ENCODE measurements around the gene BAMBI. TPM values are rescaled to one million over a fixed set of nuclear protein-coding genes. Genes with fewer than 3 reads are reported as not detected.

Gene BAMBI
- total RNA-seq, 4 donors from 2014 or later = 2.5 to 6.8 (median 4.4) TPM

GRCh38 chr10:28633750-28634149 is 43.6 kb upstream of the BAMBI start:
- TF ChIP-seq, protein P1, sequence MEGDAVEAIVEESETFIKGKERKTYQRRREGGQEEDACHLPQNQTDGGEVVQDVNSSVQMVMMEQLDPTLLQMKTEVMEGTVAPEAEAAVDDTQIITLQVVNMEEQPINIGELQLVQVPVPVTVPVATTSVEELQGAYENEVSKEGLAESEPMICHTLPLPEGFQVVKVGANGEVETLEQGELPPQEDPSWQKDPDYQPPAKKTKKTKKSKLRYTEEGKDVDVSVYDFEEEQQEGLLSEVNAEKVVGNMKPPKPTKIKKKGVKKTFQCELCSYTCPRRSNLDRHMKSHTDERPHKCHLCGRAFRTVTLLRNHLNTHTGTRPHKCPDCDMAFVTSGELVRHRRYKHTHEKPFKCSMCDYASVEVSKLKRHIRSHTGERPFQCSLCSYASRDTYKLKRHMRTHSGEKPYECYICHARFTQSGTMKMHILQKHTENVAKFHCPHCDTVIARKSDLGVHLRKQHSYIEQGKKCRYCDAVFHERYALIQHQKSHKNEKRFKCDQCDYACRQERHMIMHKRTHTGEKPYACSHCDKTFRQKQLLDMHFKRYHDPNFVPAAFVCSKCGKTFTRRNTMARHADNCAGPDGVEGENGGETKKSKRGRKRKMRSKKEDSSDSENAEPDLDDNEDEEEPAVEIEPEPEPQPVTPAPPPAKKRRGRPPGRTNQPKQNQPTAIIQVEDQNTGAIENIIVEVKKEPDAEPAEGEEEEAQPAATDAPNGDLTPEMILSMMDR (IDR thresholded peaks at IDR 0.05) = no peak
- no peak for TF ChIP-seq POLR2A (IDR thresholded peaks at IDR 0.05)
- 80 to 85% methylated on average over 4 to 6 of the region's 6 CpGs for WGBS, 2 donors
- H3K27ac ChIP-seq = no peak overlapping the region
- peaks cover 0 to 33% (median 0%) of the 10 kb centered on the region in 4 donors for H3K27me3 ChIP-seq
- H3K36me3 ChIP-seq = no peaks in the 10 kb centered on the region
- intact Hi-C loops (cut with DNase I) = loop anchor here (10.0 kb wide), 1 partner anchor 671 kb away; no protein-coding TSS in a partner anchor
- no peaks in the 10 kb centered on the region for H3K9me3 ChIP-seq
- no peak overlapping the region for H3K4me3 ChIP-seq
- H3K4me1 ChIP-seq = peaks cover 0 to under 1% (median 0%) of the 10 kb centered on the region in 3 donors
- DNase-seq = no peak

DNA sequence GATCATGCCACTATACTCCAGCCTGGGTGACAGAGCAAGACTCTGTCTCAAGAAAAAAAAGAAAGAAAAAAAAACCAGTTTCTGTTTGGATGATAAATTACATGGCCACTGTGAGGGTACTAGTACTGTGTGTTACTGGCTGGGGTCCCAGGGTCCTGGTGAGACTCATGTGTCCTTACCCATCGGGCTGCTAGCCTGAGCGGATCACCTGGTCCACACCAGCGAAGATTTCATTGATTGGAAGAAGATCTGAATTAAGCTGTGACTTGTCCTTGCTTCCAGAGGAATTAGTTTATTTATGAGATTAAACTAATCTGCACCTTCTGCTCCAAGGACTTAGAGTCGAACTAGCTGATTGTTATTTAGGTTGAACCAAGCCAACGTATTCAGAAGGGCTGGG is 40.0 kb upstream of the BAMBI start:
- Histone ChIP-seq H3K36me3 (no peaks in the 10 kb centered on the region), H3K27me3 (no peaks in the 10 kb centered on the region), H3K9me3 (no peaks in the 10 kb centered on the region), H3K4me3 (no peak overlapping the region), H3K4me1 (no peaks in the 10 kb centered on the region), H3K27ac (no peak overlapping the region)
- intact Hi-C loops (cut with DNase I) = loop anchor here (10.0 kb wide), 1 partner anchor 667 kb away; no protein-coding TSS in a partner anchor
- TF ChIP-seq POLR2A (IDR thresholded peaks at IDR 0.05) = no peak
- TF ChIP-seq, protein P1 (IDR thresholded peaks at IDR 0.05) = no peak
- 62 to 69% methylated on average over 5 of the region's 5 CpGs for WGBS, 2 donors
- no peak for DNase-seq

- Histone ChIP-seq H3K4me3 (no peak overlapping the region), H3K4me1 (no peaks in the 10 kb centered on the region), H3K9me3 (no peaks in the 10 kb centered on the region), H3K27me3 (no peaks in the 10 kb centered on the region), H3K27ac (no peak overlapping the region), H3K36me3 (no peaks in the 10 kb centered on the region)
- TF ChIP-seq POLR2A (IDR thresholded peaks at IDR 0.05) = no peak
- TF ChIP-seq, protein P1 (IDR thresholded peaks at IDR 0.05) = no peak
- intact Hi-C loops (cut with DNase I) = loop anchor here (10.0 kb wide), 1 partner anchor 666 kb away; no protein-coding TSS in a partner anchor
- DNase-seq = no peak
These were observed 38.9 kb upstream of the BAMBI start for GRCh38 chr10:28638392-28638791.

GRCh38 chr10:28640551-28640950 is 36.8 kb upstream of the BAMBI start:
- H3K36me3 ChIP-seq = no peaks in the 10 kb centered on the region
- DNase-seq = no peak
- intact Hi-C loops (cut with DNase I) = no loop called here
- H3K27ac ChIP-seq = no peak overlapping the region
- no peaks in the 10 kb centered on the region for H3K9me3 ChIP-seq
- no peaks in the 10 kb centered on the region for H3K4me1 ChIP-seq
- WGBS, 2 donors = no CpG with 5 or more reads among the region's 2 CpGs
- TF ChIP-seq, protein P1 (IDR thresholded peaks at IDR 0.05) = no peak
- no peak for TF ChIP-seq POLR2A (IDR thresholded peaks at IDR 0.05)
- H3K4me3 ChIP-seq = no peak overlapping the region
- no peaks in the 10 kb centered on the region for H3K27me3 ChIP-seq

DNA sequence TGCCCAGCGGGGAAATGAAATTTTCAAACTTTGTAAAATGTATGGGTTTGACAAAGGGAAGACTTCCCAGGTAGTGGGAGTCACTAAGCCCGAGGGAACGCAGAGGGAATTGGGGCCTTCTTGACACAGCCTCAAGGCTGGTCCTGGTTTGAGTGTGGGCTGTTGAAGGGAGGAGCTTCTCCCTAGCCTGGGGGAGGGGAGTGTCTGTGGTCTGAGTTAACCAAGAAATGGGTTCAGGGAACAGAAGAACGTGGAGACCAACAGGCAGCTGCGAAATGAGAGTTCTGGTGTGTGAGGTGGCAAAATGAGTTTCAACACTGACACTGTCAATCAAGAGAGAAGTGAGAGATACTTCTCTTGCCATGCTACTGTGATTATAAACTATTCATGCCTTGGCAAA is 32.7 kb upstream of the BAMBI start:
- WGBS, 2 donors = 58 to 88% methylated on average over 4 to 5 of the region's 5 CpGs
- intact Hi-C loops (cut with DNase I) = no loop called here
- H3K9me3 ChIP-seq = no peaks in the 10 kb centered on the region
- no peak overlapping the region for H3K4me3 ChIP-seq
- no peak overlapping the region for H3K27ac ChIP-seq
- no peaks in the 10 kb centered on the region for H3K27me3 ChIP-seq
- TF ChIP-seq POLR2A (IDR thresholded peaks at IDR 0.05) = no peak
- TF ChIP-seq, protein P1 (IDR thresholded peaks at IDR 0.05) = no peak
- no peaks in the 10 kb centered on the region for H3K4me1 ChIP-seq
- no peaks in the 10 kb centered on the region for H3K36me3 ChIP-seq
- no peak for DNase-seq

Measured in esophagus squamous epithelium (tissue), 5 donors.